Measurements from ENCODE around the gene SEC24D.
"Not testable (repeated sequence)": the region's sequence is repeated elsewhere in the genome, so short reads cannot be mapped to it uniquely, and the experiment has no call there.

The SEC24D gene

GRCh38 chr4:118810991-118811764, 24.7 kb downstream of the SEC24D start:
- DNase-seq, result no peak

- no peak for DNase-seq
Measured at GRCh38 chr4:118807659-118808058, 28.3 kb downstream of the SEC24D start.

- DNase-seq, result no peak
Measured at GRCh38 chr4:118803253-118803652, 32.7 kb downstream of the SEC24D start.

GRCh38 chr4:118801895-118802575, 33.9 kb downstream of the SEC24D start:
- DNase-seq, result no peak

- DNase-seq, result no peak
Measured at GRCh38 chr4:118799231-118799942, 36.5 kb downstream of the SEC24D start.

- no peak for DNase-seq
Measured at GRCh38 chr4:118798658-118799057, 37.3 kb downstream of the SEC24D start.

- DNase-seq, result no peak
Measured at GRCh38 chr4:118797558-118798142, 38.3 kb downstream of the SEC24D start.

GRCh38 chr4:118791690-118792446, 44.1 kb downstream of the SEC24D start:
- not testable (repeated sequence) for DNase-seq

- no peak for DNase-seq
Measured at GRCh38 chr4:118790544-118790943, 45.4 kb downstream of the SEC24D start.

- no peak for DNase-seq
Measured at GRCh38 chr4:118788911-118789310, 47.0 kb downstream of the SEC24D start.

- no peak for DNase-seq
Measured at GRCh38 chr4:118787844-118788380, 48.0 kb downstream of the SEC24D start.

- no peak for DNase-seq
Measured at GRCh38 chr4:118784776-118785175, 51.1 kb downstream of the SEC24D start.

- no peak for DNase-seq
Measured at GRCh38 chr4:118783887-118784286, 52.0 kb downstream of the SEC24D start.

- DNase-seq, result not testable (repeated sequence)
Measured at GRCh38 chr4:118782886-118783285, 53.0 kb downstream of the SEC24D start.

- not testable (repeated sequence) for DNase-seq
Measured at GRCh38 chr4:118777649-118778048, 58.3 kb downstream of the SEC24D start.

GRCh38 chr4:118776955-118777640, 58.8 kb downstream of the SEC24D start:
- DNase-seq, result not testable (repeated sequence)

- DNase-seq, result no peak
Measured at GRCh38 chr4:118776157-118776954, 59.6 kb downstream of the SEC24D start.

- DNase-seq, result no peak
Measured at GRCh38 chr4:118775405-118775804, 60.5 kb downstream of the SEC24D start.

GRCh38 chr4:118774989-118775388, 60.9 kb downstream of the SEC24D start:
- DNase-seq, result no peak

GRCh38 chr4:118774321-118774720, 61.6 kb downstream of the SEC24D start:
- DNase-seq, result no peak

- no peak for DNase-seq
Measured at GRCh38 chr4:118773429-118773792, 62.5 kb downstream of the SEC24D start.

All from CD4-positive, alpha-beta T cell treated with Interferon gamma for 1 hour (primary cell).